Measurements from ENCODE around the gene RBMY1F. TPM values are rescaled to one million over a fixed set of nuclear protein-coding genes. Genes with fewer than 3 reads are reported as not detected.
"Not testable (repeated sequence)": the region's sequence is repeated elsewhere in the genome, so short reads cannot be mapped to it uniquely, and the experiment has no call there.

RBMY1F gene
- not detected for polyA plus RNA-seq (ENCODE audit: insufficient read length in 10 of 10)
- long read RNA-seq, donor 1: 0 reads
- long read RNA-seq, donor 2: 0 reads
- long read RNA-seq, donor 3: 0 reads
- long read RNA-seq, donor 4: 0 reads
- long read RNA-seq, donor 5: 0 reads
- long read RNA-seq, donor 6: 0 reads
- long read RNA-seq, donor 7: 0 reads
- long read RNA-seq, donor 8: 0 reads
- long read RNA-seq, donor 9: 0 reads

GRCh38 chrY:22182823-22183222 lies at the start of gene RBMY1F:
Gene RBMY1F (minus strand): TSS chrY:22182923. CDS start chrY:22180969, 1,954 bp downstream.
- DNase-seq: not testable (repeated sequence)

- DNase-seq: not testable (repeated sequence)
Measured at GRCh38 chrY:22151144-22151543, 31.6 kb downstream of the RBMY1F start.

- not testable (repeated sequence) for DNase-seq
Measured at GRCh38 chrY:22141011-22141695, 41.6 kb downstream of the RBMY1F start.

- not testable (repeated sequence) for DNase-seq
Measured at GRCh38 chrY:22134719-22135118, 48.0 kb downstream of the RBMY1F start.

- DNase-seq: not testable (repeated sequence)
Measured at GRCh38 chrY:22130494-22130893, 52.2 kb downstream of the RBMY1F start.

Other genes with a start within 250 kb of the RBMY1F start
- gene RBMY1J, start 220.5 kb upstream of the RBMY1F start, polyA plus RNA-seq (ENCODE audit: insufficient read length in 10 of 10): not detected

Data from muscle of back (tissue), 13 donors.